ENCODE results near the gene CTNNA2. TPM values are rescaled to one million over a fixed set of nuclear protein-coding genes. Genes with fewer than 3 reads are reported as not detected.

Gene CTNNA2
- polyA plus RNA-seq, 1 of the 3 experiments (the other 2 are of a cell fraction), result 0.30 TPM

- Histone ChIP-seq H3K9ac (no peak overlapping the region), H3K4me1 (ENCODE audit: control insufficient read depth in 1 of 2, insufficient read depth in 2 of 2, low read depth in 1 of 2, low read length in 1 of 2) (peaks cover 5 to 16% of the 10 kb centered on the region in 2 experiments; a peak in 2 of 4 replicates), H3K27me3 (ENCODE audit: insufficient read depth) (no peaks in the 10 kb centered on the region), H3K4me3 (ENCODE audit: low read depth in 2 of 2, low read length in 1 of 2) (no peak overlapping the region), H3K9me3 (no peaks in the 10 kb centered on the region), H3K27ac (ENCODE audit: low read depth in 2 of 2, low read length in 1 of 2) (no peak overlapping the region), H3K4me2 (no peak overlapping the region), H3K79me2 (ENCODE audit: insufficient read depth) (no peaks in the 10 kb centered on the region), H4K20me1 (ENCODE audit: insufficient read depth) (no peaks in the 10 kb centered on the region), H3F3A (replicated peaks; ENCODE audit: insufficient read depth) (no peaks in the 10 kb centered on the region), H3K36me3 (replicated peaks in 1 of 2; ENCODE audit: control insufficient read depth in 1 of 2, insufficient read depth in 2 of 2, low read length in 1 of 2) (no peaks in the 10 kb centered on the region), H2AFZ (ENCODE audit: low read depth) (no peak overlapping the region), H3K9me2 (no peaks in the 10 kb centered on the region)
- TF ChIP-seq IRF3 (IDR thresholded peaks at IDR 0.05; ENCODE audit: low read depth, low read length), result no peak
- no peak for TF ChIP-seq TAF1 (IDR thresholded peaks at IDR 0.05; ENCODE audit: borderline replicate concordance, low read depth, low read length)
- TF ChIP-seq FOXJ3 (CRISPR knock-in tag; IDR thresholded peaks at IDR 0.05), result no peak
- TF ChIP-seq ELF1 (IDR thresholded peaks at IDR 0.05), result no peak
- TF ChIP-seq REST (IDR thresholded peaks at IDR 0.05; ENCODE audit: low read depth, low read length), result no peak
- TF ChIP-seq MEF2A (IDR thresholded peaks at IDR 0.05; ENCODE audit: borderline replicate concordance, low read depth), result no peak
- no peak for TF ChIP-seq NRF1 (IDR thresholded peaks at IDR 0.05; ENCODE audit: low read depth, low read length)
- TF ChIP-seq FOSL2 (IDR thresholded peaks at IDR 0.05; ENCODE audit: borderline replicate concordance, low read depth), result no peak
- 75% methylated on average over 6 of the region's 6 CpGs for WGBS (ENCODE audit: low lambda C conversion rate)
- CTCF ChIA-PET, result interaction anchor here (0.8 to 2.9 kb wide), 3 partner anchors 38 to 135 kb away, joined by 3 to 17 read pairs (median 3); no protein-coding TSS in a partner anchor
- no peak for DNase-seq
- POLR2A ChIA-PET, result interaction anchor here (0.6 kb wide), 1 partner anchor 11 kb away, joined by 5 read pairs; no protein-coding TSS in a partner anchor
These were observed 851.8 kb downstream of the CTNNA2 start for GRCh38 chr2:80364524-80365212.

- CTCF ChIA-PET, result interaction anchor here (1.2 to 2.9 kb wide), 2 partner anchors 39 to 134 kb away, joined by 3 to 17 read pairs; no protein-coding TSS in a partner anchor
- POLR2A ChIA-PET, result no interaction called here
- TF ChIP-seq FOSL2 (IDR thresholded peaks at IDR 0.05; ENCODE audit: borderline replicate concordance, low read depth), result no peak
- no peak for TF ChIP-seq REST (IDR thresholded peaks at IDR 0.05; ENCODE audit: low read depth, low read length)
- TF ChIP-seq JUND (IDR thresholded peaks at IDR 0.05), result no peak
- no peak for TF ChIP-seq USF2 (IDR thresholded peaks at IDR 0.05; ENCODE audit: borderline replicate concordance, low read depth, low read length)
- TF ChIP-seq RAD21 (IDR thresholded peaks at IDR 0.05; ENCODE audit: low read length), result no peak
- TF ChIP-seq MEF2A (IDR thresholded peaks at IDR 0.05; ENCODE audit: borderline replicate concordance, low read depth), result no peak
- peak; percentile 51 for TF ChIP-seq GATA2 (CRISPR knock-in tag; IDR thresholded peaks at IDR 0.05)
- TF ChIP-seq YY1 (IDR thresholded peaks at IDR 0.05; ENCODE audit: low read depth), result no peak
- no peak for TF ChIP-seq ELF1 (IDR thresholded peaks at IDR 0.05)
- peak; percentile 19; the same call in 1 of the 2 replicates for TF ChIP-seq RCOR1 (IDR thresholded peaks at IDR 0.05; ENCODE audit: low read length)
- TF ChIP-seq NRF1 (IDR thresholded peaks at IDR 0.05; ENCODE audit: low read depth, low read length), result no peak
- TF ChIP-seq POLR2AphosphoS5 (IDR thresholded peaks at IDR 0.05; ENCODE audit: low read depth, low read length), result no peak
- TF ChIP-seq SIN3A (IDR thresholded peaks at IDR 0.05; ENCODE audit: borderline replicate concordance, low read depth, low read length), result no peak
These were observed 852.9 kb downstream of the CTNNA2 start for GRCh38 chr2:80365762-80366161.

More at GRCh38 chr2:80365762-80366161, 852.9 kb downstream of the CTNNA2 start:
- H3K9ac ChIP-seq, result no peak overlapping the region
- H3K36me3 ChIP-seq (replicated peaks in 1 of 2; ENCODE audit: control insufficient read depth in 1 of 2, insufficient read depth in 2 of 2, low read length in 1 of 2), result no peaks in the 10 kb centered on the region
- no peaks in the 10 kb centered on the region for H4K20me1 ChIP-seq (ENCODE audit: insufficient read depth)
- no peak overlapping the region; the same call in 1 of the 2 replicates for H2AFZ ChIP-seq (ENCODE audit: low read depth)
- H3K4me1 ChIP-seq (ENCODE audit: control insufficient read depth in 1 of 2, insufficient read depth in 2 of 2, low read depth in 1 of 2, low read length in 1 of 2), result peaks cover 5 to 16% of the 10 kb centered on the region in 2 experiments; a peak in 2 of 4 replicates
- no peaks in the 10 kb centered on the region for H3K27me3 ChIP-seq (ENCODE audit: insufficient read depth)
- H3K4me2 ChIP-seq, result no peak overlapping the region
- 26% methylated on average over 3 of the region's 3 CpGs for whole genome bisulfite sequencing (ENCODE audit: low lambda C conversion rate)
- no peaks in the 10 kb centered on the region for H3K79me2 ChIP-seq (ENCODE audit: insufficient read depth)
- peak overlapping the region in 1 of 2 experiments; percentile 58; a peak in 2 of 4 replicates for H3K27ac ChIP-seq (ENCODE audit: low read depth in 2 of 2, low read length in 1 of 2)
- H3K9me3 ChIP-seq, result no peaks in the 10 kb centered on the region
- DNase-seq, result peak; percentile 28
- no peaks in the 10 kb centered on the region for H3K9me2 ChIP-seq
- H3K4me3 ChIP-seq (ENCODE audit: low read depth in 2 of 2, low read length in 1 of 2), result no peak overlapping the region
- H3F3A ChIP-seq (replicated peaks; ENCODE audit: insufficient read depth), result no peaks in the 10 kb centered on the region

All from SK-N-SH (cell line).